Urothelium cell line (cell line): Measurements from ENCODE around the gene TNKS2.
A peak's percentile ranks its signal among the peaks of the same experiment; 100 is the strongest.
"Not testable (repeated sequence)": the region's sequence is repeated elsewhere in the genome, so short reads cannot be mapped to it uniquely, and the experiment has no call there.

Experiments used
- DNase-seq: peaks from one replicate; pipeline ENCODE4 v3.0.0; 2011; ENCODE audit warnings: low spot score, mixed read lengths
- FAIRE-seq: peaks from 2 replicates; lab custom pipeline; 2011; peaks lifted over from hg19 to GRCh38; lab: Jason Lieb, UNC

TNKS2 gene

DNA sequence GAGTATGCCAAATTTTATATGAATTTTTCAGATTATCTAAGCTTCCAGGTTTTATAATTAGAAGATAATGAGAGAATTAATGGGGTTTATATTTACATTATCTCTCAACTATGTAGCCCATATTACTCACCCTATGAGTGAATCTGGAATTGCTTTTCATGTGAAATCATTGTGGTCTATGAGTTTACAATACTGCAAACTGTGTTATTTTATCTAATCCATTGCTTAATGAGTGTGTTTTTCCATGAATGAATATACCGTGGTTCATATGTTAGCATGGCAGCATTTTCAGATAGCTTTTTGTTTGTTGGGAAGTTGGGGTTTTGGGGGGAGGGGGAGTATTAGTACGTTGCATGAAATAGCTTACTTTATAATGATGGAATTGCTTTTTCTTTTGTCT is 66.5 kb downstream of the TNKS2 start:
- FAIRE-seq (no peak), DNase-seq (no peak)

DNA sequence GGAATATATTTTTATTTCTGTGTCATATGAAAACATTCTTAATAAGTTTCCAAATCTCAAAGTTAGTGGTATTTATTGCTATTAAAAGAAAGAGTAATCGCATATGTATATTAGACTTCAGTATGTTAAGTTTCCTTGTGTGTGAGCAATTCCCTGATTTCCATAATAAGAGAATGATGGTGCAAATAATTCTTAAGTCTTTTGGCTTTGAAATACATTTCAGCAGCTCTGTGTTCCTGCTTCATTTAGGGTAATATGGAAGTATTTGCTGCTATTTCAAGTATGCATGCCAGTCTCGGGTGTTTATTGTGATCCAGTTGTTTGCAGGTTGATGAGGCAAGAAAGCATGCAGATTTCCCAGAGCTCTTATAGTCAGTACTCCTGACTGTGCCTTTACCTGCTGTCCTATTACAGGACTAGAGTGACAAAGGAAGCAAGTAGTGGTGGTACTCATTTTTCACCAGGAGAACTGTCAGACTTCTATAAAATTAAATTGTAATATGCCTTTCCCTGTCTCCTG is 67.4 kb downstream of the TNKS2 start:
- FAIRE-seq = no peak

DNA sequence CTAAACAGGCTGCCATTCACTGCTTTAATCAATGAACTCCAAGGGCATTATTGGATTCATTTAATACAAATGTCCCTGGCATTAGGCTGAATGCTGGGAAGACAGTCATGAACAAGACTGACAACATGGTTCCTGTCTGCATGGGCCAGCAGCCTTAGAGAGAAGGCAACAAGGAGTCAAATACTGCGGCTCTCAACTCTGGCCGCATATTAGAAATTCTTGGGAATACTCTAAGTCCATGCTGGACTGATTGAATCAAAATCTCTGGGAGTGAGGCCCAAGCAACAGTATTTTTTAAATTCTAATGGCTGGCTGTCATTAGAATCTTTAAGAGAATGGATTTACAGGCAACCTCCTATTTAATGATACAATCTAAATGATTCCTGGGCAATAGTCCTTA is 76.9 kb downstream of the TNKS2 start:
- no peak for FAIRE-seq
- no peak for DNase-seq

More for the DNA sequence above, 67.4 kb downstream of the TNKS2 start:
- DNase-seq = no peak

DNA sequence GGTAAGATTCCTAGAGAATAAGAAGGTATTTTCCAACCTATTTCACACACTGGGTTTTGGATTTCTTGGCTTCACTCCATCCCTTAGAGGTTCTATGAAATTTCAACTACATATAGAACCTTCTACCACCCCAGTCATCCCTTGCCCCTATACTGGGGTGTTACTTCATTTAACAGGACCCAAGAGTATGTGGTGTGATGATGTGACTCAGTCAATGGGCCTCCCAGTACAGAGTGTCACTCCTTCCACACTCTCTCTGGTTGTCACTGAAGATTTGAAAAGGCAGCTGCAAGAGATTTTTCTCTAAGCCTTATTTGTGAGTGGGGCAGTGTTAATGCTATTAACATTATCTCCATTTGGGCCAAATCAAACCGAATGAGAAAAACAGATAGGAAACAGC is 77.6 kb downstream of the TNKS2 start:
- DNase-seq (no peak), FAIRE-seq (no peak)

DNA sequence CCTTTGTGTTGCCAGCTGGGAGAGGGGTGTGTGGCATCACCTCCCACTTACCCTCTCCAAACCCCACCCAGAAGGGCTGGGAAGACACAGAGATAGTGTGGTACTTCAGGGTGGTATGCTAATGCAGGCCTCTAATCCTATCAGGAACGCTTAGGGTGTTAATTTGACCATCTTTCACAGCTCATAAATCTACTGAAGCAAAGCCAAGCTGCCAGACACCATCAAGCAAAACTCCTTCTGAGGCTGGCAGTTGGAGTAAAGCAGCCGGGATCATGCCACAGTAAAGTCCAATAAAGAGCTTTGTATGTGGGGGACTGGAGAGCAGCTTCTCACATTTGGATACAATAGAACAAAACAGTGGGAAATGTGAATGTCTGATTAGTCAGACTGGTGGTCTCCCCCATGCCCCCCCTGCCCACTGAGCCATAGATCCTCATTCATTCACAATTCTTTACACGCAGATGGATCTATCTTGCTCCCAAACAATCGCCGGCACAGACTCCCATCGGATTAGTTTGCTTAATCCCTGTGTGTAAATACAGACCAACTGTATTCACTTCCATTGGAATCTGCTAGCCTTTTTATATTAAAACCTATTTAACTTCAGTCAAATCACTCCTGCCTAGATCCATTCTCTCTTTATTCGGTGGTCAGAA is 81.4 kb downstream of the TNKS2 start:
- FAIRE-seq (no peak), DNase-seq (no peak)

DNA sequence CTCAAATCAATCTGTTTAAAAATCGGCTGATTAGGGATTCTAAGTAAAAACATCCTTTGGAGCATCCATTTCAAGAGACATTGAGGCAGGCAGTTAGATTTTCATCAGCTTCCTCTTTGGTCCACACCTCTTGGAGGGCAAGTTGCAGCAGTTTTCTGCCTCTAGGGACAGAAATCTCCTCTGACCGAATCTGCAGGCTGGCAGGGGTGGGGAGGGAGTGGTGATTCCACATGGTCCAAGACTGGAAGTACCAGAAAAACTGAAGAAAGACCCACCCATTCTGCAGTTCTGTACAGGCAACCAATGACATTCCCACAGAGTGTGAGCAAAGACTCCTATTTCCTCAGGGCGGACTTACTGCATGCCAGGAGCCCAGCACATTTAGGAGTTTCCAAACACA is 82.1 kb downstream of the TNKS2 start:
- DNase-seq (no peak), FAIRE-seq (no peak)

DNA sequence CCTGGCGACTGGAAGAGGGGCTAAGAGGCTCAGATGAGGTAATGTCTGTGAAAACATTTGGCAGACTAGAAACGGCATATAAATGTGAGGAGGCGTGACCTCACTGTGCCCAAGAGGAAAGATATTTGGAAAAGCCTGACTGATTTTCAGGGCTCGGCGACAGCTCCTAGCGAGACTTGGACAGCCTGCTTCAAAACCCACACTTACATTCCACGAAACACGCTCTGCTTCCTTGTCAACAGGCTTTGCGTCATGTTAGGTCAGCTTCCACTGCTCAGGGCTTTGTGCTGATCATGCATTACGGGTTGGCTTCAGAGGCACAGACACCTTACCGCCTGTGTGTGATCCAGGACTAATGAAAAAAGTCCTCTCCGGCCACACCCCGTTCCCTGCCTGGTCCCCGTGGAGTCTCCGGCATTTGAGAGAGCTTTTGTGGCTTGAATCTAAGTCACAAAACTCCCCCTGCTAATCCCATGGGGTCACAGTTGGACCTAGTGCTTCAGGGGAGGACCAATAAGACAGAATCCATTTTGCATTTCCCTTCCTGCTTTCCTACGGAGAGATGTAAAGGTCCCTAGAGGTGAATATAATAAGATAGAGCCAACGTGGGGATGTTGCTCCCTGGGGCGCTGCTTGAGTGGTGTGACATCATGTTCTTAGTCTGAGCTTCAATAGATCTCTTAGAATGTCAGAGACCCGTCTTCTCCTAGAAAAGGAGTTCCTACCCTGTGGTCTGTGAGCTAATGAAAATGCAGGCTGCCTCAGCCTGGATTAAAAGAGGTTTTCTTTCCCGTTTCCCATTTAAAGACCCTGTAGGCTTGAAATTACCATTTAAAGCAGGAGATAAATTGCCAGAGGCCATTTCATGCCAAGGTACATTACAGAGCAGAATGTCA is 85.6 kb downstream of the TNKS2 start:
- DNase-seq = no peak
- FAIRE-seq = no peak

DNA sequence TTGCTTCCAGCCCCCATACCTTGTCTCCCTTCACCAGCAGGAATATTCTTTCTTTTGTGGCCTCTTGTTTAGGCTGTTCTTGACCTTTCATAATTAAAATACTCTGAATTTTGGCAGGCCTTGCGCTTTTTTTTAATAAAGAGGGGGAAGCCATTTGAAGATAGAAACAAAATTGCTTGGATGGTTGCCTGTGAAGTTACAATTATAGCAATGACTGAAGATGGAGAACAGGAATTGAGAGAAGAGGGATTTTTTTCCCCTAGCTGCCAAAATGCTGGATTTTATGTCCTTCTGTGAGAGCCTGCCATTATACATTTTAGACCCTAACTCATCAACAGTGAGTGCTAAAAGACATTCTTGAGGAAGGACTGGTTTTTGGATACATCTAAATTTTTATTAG is 86.3 kb downstream of the TNKS2 start:
- DNase-seq (no peak), FAIRE-seq (no peak)

DNA sequence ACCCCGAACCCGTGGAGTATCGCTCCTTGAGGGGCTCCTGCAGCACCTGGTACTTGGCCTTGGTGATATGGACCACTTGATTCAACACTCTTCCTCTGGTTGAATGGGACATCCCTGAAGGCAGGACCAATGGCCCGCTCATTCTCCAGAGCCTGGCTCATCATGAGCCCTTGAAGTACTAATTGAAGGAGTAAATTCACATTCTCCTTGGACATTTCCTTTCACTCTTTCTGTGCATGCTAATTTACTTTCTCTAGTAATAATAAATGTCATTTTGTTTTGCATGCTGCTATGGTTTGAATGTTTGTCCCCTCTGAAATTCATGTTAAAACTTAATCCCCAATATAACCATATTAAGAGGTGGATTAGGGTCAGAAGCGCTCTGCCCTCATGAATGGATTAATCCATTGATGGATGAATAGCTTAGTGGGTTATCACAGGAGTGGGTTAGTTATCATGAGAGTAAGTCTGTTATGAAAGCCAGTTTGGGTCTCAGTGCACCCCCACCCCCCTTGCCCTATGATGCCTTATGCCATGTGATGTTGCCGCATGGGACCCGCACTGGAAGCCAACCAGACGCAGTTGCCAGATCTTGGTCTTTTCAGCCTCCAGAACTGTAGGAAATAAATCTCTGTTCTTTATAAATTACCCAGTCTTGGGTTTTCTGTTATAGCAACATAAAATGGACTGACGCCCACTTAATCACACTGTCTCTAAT is 87.3 kb downstream of the TNKS2 start:
- no peak for FAIRE-seq
- no peak for DNase-seq

DNA sequence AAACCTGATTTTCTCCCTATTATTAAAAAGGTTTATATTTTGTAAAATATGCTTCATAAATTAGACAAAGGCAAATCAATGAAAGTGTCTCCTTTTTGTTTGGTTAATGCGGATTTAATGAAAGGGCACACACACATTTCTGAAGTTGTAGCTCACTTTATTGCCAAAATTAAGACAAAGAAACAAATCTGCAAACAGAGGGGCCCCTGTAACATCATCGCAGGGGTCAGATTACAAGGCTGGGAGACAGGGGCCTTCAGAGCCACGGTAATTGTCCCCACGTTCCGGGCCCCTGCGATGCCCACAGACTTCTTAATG is 88.7 kb downstream of the TNKS2 start:
- FAIRE-seq = no peak

DNA sequence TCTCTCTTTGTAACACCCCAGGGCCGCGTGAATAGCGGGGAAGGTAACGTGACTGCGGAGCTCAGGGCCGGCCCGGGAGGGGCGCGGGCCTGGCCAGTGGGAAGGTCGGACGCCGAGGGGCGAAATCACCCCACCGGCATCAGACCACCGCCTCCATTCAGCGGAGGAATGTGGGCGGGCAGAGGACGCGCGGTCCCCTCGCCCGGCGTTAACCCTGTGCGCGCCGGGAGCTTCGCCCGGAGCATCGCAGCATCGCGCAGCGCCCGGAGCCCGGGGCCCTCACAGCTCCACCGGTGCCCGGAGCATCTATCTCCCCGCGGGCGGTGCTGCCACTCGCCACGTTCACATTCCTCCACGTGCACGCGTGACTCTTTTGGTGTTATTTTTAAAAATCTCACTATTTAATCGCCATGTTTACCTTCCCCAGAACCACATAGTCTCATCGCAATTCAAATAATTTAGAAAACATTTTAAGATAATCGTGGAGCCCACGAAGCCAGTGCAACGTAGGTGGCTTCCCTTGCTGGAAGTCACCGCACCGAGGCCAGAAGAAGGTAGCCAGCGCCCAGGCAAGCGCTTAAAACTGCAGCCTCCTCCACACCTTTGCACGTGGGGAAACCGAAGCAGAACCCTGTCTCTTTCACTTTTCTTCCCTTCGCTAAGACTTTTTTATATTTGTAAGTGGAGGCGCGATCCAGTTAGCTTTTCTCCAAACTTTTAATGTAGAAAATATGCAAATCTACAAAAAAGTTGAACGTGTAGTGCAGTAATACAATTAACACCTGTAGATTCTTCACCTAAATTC is 89.2 kb downstream of the TNKS2 start:
- DNase-seq = peak; percentile 68
- no peak for FAIRE-seq

More for the DNA sequence above, 88.7 kb downstream of the TNKS2 start:
- no peak for DNase-seq

DNA sequence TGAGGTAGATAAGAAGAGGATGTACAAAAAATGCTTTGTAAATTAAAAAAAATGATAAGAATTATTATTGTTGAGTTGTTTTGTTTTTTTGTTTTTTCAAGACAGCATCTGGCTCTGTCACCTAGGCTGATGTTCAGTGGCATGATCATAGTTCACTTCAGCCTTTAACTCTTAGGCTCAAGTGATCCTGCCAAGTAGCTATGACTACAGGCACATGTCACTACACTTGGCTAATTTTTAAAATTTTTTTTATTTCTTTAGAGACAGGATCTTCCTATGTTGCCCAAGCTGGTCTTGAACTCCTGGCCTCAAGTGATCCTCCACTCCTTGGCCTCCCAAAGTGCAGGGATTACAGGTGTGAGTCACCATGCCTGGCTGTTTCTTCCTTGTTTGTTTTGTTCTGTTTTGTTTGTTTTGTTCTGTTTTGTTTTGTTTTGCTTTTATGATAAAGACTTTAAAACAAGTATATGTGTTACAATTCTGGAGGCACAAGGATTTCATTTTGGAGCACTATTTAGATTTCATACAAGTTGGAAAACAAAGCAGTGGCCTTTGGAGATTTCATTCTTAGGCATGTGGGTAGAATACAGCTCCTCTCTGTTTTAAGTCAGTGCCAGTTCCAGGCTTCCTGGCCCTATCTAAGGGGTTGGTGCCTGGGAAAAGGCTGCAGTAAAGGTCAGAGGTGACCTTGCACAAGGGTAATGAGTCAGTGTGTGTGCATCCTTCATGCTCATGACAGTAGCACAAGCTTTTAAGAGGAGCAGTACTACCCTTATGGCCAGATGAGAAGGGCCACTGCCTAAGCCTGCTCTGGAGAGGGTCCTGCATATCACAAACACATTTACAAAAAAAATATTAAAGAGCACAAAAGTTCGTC is 93.1 kb downstream of the TNKS2 start:
- DNase-seq (no peak), FAIRE-seq (no peak)

DNA sequence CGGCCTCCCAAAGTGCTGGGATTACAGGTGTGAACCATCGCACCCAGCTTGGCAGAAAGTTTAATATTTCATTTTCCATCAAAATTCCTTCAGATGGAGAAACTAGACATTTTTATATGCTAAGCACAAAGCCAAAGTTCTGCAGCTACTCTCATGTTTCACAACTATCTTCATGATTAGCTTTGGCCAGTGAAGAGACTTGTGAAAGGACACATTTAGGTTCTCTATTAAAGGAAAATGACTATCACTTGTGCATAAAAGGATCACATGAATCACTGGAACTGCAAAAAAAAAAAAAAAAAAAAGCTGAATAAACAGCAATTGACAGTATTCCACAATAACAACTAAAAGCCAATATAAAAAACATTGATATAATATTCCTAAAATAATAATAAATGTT is 94.8 kb downstream of the TNKS2 start:
- FAIRE-seq = no peak
- no peak for DNase-seq

DNA sequence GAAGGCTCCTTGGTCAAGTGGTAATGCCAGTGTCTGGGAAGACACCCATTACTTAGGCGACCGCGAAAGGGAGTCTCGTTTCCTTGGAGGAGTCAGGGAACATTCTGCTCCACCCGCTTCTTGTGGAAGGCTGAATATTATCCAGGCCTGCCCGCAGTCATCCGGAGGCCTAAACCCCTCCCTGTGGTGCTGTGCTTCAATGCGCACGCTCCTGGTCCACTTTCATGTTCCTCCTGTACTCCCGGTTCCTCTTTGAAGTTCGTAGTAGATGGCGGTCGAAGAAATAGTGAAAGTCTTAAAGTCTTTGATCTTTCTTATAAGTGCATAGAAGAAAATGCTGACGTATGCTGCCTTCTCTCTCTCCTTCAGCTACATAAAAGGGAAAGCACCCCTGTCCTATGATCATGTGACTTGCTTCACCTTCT is 96.0 kb downstream of the TNKS2 start:
- FAIRE-seq = not testable (repeated sequence)

DNA sequence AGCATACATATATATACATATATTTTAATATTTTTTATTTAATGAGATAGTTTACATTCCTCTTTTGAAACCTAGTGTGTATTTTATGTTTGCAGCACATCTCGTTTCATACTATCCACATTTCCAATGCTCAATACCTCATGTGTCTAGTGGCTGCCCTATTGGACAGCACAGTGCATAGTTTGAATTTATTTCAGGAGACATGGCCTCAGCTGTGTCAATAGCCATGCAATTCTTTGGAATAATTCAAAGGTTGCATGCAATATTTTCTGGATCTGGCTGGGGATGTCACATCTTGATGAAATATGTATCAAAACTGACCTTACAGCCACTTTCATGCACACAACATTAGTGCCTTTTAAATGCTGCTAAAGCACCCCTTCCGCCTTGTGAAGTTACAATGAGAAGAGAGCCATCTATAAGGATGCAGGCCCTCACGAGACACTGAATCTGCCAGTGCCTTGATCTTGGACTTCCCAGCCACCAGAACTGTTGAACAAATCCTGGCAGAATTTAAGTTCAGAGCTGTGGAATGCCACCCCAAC is 98.1 kb downstream of the TNKS2 start:
- FAIRE-seq (no peak), DNase-seq (no peak)

More for the DNA sequence above, 96.0 kb downstream of the TNKS2 start:
- DNase-seq = not testable (repeated sequence)

DNA sequence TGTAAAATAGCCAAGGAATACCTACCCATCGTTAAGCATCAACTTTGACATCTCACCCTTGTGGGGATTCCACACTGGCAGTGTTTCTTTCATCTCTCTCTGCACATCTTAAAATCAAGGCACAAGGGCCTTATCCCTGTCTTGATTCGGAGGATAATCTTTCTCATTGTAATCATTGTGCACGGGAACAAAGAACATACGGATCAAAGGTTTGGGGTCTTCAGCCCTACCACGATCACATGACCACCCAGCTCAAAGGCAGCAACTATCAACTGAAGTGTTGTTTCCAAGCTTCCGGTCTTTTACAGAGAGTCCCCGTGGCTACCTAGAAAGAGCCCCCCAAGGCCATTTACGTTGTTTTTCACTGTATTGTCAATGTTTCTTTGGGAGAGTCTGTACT is 99.2 kb downstream of the TNKS2 start:
- no peak for FAIRE-seq

DNA sequence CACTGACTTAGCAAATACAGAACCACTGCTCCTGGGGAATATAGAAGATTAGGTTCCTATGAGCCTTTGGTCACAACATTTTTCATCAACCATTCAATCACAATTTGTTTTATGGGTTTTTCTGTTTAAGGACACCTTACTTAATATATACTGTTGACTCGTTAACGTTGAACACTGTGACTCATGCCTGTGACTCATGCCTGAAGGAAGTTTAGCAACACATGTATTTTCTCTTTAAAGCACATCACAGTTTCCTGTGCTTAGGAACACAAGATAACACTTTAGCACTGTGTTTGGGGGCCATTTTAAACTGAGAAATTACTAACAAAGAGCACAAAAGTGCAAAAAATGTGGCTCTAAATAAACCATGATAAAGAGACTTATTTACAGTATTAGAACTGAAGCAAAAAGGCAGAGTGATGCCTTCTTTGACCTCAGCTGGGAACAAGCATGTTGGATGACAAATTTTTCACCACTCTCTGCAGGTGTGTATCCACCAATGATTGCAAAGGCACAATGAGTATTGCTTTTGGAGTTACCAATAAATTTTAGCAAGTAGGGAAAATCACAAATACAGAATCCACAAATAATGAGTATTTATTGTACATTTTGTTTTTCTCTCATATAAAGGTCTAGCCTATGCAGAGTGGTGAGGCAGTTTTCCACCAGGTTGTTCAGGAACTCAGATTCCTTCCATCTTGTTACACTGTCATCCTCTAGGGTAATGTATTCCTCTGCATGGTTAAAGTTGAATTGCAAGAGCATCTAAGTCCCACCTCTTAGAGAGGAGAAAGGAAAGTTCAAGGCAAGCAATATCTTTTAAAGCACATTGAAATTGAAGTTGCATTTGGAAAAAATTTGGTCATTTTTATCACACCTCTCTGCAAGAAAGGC is 103.8 kb downstream of the TNKS2 start:
- no peak for FAIRE-seq
- DNase-seq = peak; percentile 51

More for the DNA sequence above, 99.2 kb downstream of the TNKS2 start:
- DNase-seq = no peak

DNA sequence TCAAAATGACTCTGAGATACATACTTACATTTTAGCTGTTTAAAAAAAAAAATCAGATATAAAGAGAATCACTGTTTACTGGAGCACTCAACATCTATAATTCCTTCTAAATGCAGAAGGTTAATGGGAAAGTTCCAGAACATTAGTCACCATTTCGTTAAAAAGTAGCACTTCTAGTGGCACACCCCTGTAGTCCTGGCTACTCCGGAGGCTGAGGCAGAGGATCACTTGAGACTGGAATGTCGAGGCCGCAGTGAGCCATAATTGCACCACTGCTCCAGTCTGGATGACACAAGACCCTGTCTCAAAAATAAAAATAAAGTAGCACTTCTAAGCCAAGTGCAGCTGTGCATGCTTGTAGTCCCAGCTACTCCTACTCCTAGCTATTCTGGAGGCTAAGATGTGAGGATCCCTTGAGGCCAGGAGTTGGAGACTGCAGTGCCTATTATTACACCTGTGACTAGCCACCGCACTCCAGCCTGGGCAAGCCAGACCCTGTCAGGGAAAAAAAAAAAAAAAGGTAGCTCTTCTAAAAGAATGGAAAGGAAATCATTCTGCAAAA is 108.9 kb downstream of the TNKS2 start:
- DNase-seq (no peak), FAIRE-seq (no peak)
